Skeletal muscle tissue (tissue), 4 donors: ENCODE results near the gene MEGF6. TPM values are rescaled to one million over a fixed set of nuclear protein-coding genes. Genes with fewer than 3 reads are reported as not detected.
A peak's percentile ranks its signal among the peaks of the same experiment; 100 is the strongest.

Source experiments
- H3K27ac ChIP-seq: one replicate; pipeline ENCODE4 v1.7.0; 2013; ENCODE audit warnings: mild to moderate bottlenecking, low read depth, low read length, inconsistent platforms
- H3K27me3 ChIP-seq, 3 donors: one replicate each; pipeline ENCODE4 v1.7.0; 2013; ENCODE audit warnings: low read length in 3 of 3; ENCODE audit not compliant: control insufficient read depth in 3 of 3, insufficient read depth in 3 of 3
- H3K36me3 ChIP-seq, 3 donors: one replicate each; pipeline ENCODE4 v1.7.0; 2013; ENCODE audit warnings: low read length in 3 of 3; ENCODE audit not compliant: control insufficient read depth in 3 of 3, insufficient read depth in 3 of 3
- H3K4me1 ChIP-seq, 3 donors: one replicate each; pipeline ENCODE4 v1.7.0; 2013; ENCODE audit warnings: low read length in 3 of 3, mild to moderate bottlenecking in 3 of 3; ENCODE audit not compliant: control insufficient read depth in 3 of 3, insufficient read depth in 3 of 3
- H3K4me3 ChIP-seq, 3 donors: one replicate each; pipeline ENCODE4 v1.7.0; 2013; ENCODE audit warnings: low read length in 3 of 3
- H3K9ac ChIP-seq, 3 donors: one replicate each; pipeline ENCODE4 v1.7.0; 2013; ENCODE audit warnings: low read length in 3 of 3, mild to moderate bottlenecking in 3 of 3, moderate library complexity in 2 of 3, low read depth in 1 of 3
- H3K9me3 ChIP-seq, 3 donors: one replicate each; pipeline ENCODE4 v1.7.0; 2013; ENCODE audit warnings: low read length in 3 of 3; ENCODE audit not compliant: control insufficient read depth in 3 of 3
- total RNA-seq: library from RNA; depleted of rRNA; stranded (reverse); fragments of >200 nt; gene quantifications from one replicate; pipeline ENCODE4 v1.2.3, GENCODE V29; 2014
- donor health status: Osteomylitis.

The MEGF6 gene
- total RNA-seq, 1 donor from 2014 or later = 10.4 TPM

DNA sequence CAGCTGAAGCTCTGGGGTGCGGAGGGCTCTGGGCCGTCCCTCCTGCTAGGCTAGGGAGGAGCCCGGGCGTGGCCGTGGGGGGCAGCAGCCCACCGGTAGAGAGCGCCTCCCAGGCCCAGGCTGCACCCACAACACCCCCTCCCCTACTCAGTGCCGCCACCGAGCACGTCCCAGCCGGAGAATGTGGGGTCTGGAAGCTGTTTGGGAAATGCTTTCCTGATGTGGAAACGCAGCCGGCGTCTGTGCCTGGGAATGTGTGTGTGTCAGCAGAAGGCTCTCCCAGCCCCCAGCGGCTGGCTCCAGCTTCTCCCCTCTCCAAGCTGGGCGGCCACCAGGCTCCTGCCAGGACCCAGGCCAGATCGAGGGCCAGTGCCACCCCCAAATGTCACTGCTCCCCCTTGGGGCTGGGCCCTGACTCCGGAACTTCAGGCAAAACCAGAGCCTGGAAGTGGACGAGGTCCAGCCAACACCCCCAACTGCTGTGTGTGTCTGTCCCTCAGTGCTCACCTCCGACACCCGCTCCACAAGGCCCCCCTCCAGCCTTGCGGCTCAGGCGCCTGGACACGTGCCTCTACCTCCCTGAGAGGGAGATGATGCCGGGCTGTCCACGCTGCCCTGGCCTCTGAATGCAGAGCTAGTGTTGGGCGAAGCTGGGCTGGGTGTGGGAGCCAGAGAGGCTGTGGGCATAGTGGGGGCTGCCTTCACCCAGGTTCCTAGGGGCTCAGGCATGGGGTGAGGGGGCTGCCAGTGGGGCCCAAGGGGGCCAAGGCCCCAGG is 74.7 kb downstream of the MEGF6 start:
- Histone ChIP-seq H3K9ac (no peak overlapping the region), H3K27me3 (peaks cover 0 to 4% (median 0%) of the 10 kb centered on the region in 3 donors)

DNA sequence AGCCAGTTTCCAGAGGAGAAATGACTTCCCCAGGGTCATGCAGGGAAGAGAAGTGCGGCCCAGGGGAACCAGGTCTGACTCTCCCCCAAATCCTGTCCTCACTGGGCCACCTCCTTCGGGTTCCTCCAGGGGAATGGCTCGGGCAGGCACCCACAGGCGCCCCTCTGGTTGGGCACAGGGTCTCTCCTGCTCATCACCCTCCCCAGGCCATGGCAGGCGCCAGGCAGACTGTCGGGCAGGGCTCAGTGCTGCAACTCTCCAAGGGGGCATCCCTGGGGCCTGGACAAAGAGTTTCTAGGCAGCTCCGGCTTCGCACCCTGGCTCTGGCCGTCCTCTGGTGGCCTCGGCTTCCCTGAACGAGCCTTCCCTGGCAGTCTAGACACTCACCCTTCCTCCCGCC is 75.6 kb downstream of the MEGF6 start:
- Histone ChIP-seq H3K9me3 (no peaks in the 10 kb centered on the region), H3K4me3 (no peak overlapping the region), H3K4me1 (peaks cover 20 to 51% (median 37%) of the 10 kb centered on the region in 3 donors), H3K27ac (no peak overlapping the region), H3K27me3 (peaks cover 0 to 4% (median 0%) of the 10 kb centered on the region in 3 donors), H3K9ac (no peak overlapping the region), H3K36me3 (no peaks in the 10 kb centered on the region)

More for the DNA sequence above, 74.7 kb downstream of the MEGF6 start:
- Histone ChIP-seq H3K4me1 (peaks cover 20 to 51% (median 37%) of the 10 kb centered on the region in 3 donors), H3K27ac (no peak overlapping the region), H3K9me3 (no peaks in the 10 kb centered on the region), H3K4me3 (no peak overlapping the region), H3K36me3 (no peaks in the 10 kb centered on the region)

DNA sequence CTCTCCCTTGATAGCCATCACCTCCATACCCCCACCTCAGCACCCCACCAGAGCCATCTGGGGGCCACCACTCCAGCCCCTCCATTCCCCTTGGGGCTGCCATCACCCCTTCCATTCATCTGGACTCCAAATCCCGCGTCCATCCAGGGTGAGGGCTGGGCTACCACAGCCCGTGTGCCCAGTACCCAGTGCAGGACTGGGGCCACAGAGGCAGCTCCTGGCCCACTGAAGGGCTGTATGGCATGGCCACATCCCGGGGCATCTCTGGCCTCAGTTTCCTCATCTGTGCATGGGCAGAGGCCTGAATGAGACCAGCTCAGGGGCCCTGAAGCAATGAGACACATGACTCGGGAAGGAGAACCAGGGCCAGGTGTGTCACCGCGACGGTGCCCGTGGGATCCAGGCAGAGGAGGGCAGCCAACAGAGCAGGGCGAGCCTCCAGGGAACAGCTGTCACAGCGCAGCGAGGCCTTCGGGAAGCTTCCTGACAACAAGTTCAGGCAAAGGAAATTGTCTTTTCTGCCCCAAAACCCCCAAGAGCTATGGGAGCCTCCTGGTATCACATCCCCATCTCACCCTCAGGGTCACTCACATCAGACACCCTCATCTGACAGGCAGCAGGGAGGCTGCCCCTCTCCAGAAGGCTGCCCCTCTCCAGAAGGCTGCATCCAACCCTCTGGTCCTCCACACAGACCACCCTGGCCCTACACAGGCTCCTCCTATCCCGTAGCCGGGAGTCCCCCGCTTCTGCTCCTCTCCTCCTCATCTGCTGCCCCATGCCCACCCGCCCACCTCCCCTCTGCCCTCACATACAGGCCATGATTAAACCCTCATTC is 76.3 kb downstream of the MEGF6 start:
- peaks cover 0 to 4% (median 0%) of the 10 kb centered on the region in 3 donors for H3K27me3 ChIP-seq
- no peak overlapping the region for H3K27ac ChIP-seq
- peaks cover 25 to 51% (median 41%) of the 10 kb centered on the region in 3 donors for H3K4me1 ChIP-seq

DNA sequence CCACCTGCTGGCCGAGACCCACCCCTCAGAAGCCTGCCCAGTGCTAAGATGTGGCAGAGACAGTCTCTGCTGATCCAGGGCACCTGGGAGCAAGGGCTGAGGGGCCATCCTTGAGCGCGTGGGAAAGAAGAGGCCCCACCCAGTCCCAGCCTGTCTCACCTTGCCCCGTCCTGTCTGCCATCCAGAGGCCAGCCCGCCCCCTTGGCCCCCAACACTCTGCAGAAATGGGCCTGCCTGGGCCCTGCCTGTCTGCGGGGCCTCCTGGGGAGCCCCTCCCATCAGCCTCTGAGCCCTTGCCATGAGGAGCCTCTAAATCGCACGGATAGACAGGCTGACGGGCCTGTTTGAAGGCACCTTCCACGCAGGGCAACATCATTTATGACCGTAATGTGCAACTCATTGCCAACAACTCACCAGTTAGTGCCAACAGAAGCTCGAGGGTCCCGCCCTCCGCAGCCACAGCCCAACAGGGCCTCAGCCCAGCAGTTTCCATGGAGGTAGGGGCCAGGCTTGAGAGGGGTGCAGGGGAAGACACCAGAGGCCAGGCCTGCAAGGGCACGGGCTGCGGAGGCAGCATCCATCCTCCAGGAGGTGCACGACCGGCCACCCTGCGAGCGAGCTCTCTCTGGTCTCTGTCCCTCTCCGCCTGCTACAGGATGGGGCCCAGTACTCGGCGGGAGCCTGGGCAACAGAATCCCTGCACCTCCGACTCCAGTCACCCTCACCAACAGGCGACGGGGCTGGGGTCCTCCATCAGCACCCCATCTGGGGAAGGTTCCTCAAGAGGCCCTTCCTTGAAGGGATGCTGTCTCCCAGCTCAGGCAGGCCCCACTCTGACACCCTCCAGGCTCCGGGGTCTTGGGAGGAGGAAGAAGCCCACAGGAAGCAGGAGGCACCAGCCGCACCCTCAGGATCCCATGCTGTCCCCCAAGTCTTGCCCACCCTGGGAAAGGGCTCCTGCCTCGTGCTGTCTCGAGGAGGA is 78.0 kb downstream of the MEGF6 start:
- H3K9me3 ChIP-seq = no peaks in the 10 kb centered on the region
- no peak overlapping the region for H3K27ac ChIP-seq
- no peaks in the 10 kb centered on the region for H3K36me3 ChIP-seq
- no peak overlapping the region for H3K9ac ChIP-seq
- H3K27me3 ChIP-seq = peaks cover 0 to 9% (median 0%) of the 10 kb centered on the region in 3 donors
- H3K4me1 ChIP-seq = peaks cover 36 to 51% (median 40%) of the 10 kb centered on the region in 3 donors
- no peak overlapping the region for H3K4me3 ChIP-seq

More for the DNA sequence above, 76.3 kb downstream of the MEGF6 start:
- Histone ChIP-seq H3K9ac (peak overlapping the region in 1 of 3 donors; percentile 40), H3K36me3 (no peaks in the 10 kb centered on the region), H3K9me3 (no peaks in the 10 kb centered on the region), H3K4me3 (no peak overlapping the region)

GRCh38 chr1:3531928-3532327 is 79.4 kb downstream of the MEGF6 start:
- Histone ChIP-seq H3K27ac (no peak overlapping the region), H3K36me3 (no peaks in the 10 kb centered on the region), H3K9me3 (no peaks in the 10 kb centered on the region), H3K4me1 (peaks cover 34 to 53% (median 35%) of the 10 kb centered on the region in 3 donors), H3K9ac (no peak overlapping the region), H3K4me3 (no peak overlapping the region), H3K27me3 (peaks cover 0 to 9% (median 0%) of the 10 kb centered on the region in 3 donors)

DNA sequence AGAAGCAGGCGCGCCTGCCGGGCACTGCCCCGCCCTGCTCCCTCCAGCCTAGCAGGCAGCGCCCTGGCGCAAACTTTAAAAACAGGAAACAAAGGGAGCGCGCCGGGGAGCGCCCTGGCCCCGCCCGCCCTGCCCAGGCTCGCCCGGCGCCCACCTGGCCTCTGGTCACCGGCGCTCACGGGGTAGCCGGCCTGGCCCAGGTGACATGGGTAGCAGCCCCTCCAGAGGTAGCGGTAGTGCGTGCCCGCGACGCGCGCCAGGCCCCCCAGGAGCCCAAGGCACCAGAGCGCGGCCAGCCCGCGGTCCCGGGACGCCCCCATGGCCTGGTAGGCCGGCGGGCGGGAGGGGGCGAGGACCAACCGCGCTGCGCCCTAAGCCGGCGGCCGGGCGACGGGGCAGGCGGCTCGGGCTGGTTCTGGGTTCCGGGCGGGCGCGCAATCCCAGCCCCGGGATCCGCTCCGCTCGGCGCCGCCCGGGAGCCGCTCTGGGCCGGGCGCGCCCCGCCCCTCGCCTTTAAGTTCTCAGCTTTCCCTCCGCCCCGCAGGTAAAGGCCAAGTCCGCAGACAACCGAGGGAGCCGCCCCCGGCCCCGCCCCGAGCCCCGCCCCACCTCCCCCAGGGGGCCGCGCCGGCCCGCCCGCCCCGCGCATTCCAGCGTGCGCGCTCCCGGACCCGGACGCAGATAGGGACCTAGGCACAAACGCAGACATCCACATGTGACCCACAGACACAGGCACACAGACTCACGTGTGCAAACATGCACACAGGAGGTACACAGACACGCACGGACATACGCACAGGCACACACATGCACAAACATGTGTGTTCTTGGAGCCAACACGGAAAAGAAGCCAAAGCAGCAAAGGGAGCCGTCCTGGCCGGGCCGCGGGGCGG is 80.1 kb downstream of the MEGF6 start:
- peak overlapping the region; percentile 61 to 75 (median 74) for H3K4me3 ChIP-seq
- peaks cover 0 to 5% (median 0%) of the 10 kb centered on the region in 3 donors for H3K27me3 ChIP-seq
- H3K27ac ChIP-seq = peak overlapping the region; percentile 81
- no peaks in the 10 kb centered on the region for H3K36me3 ChIP-seq
- H3K4me1 ChIP-seq = peaks cover 31 to 51% (median 35%) of the 10 kb centered on the region in 3 donors
- H3K9ac ChIP-seq = peak overlapping the region; percentile 81 to 83 (median 81)
- no peaks in the 10 kb centered on the region for H3K9me3 ChIP-seq

DNA sequence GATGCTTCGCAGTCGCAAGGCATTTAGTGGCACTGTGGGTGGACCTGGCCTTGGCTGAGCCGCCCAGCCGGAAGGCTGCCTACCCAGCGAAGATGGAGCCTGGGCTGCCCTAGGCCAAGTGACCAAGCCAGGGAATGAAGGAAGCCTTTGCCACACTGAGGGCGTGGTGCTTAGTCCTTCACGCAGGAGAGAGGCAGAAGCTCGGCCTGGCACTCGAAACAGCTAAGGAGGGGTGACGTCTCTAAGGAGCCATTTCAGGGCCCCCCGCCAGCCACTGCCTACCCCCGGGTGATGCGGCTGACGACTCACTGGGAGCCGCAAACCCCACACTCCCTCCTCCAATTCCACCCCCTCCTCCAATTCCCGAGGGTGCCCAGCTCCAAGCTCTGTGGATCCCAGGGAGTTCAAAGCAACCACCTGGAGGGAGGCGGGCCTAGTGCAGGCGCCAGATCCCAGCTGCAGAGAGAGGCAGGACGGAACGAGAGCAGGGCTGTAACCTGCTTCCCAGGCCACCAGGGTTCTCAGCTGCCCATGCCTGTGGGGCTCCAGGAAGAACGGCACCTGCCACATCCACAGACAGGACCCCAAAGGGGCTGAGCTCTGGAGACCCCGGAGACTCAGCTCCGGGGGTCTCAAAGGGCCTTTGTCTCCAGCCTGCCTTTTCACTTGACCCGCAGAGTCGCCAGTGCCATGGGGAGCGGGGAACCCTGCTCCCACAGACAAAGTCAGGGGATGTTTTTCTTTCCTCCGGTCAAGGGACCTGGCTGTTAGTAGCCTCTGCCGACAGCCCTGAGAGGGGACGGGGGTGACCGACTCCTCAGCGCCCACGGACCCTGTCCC is 81.0 kb downstream of the MEGF6 start:
- peaks cover 0 to 6% (median 0%) of the 10 kb centered on the region in 3 donors for H3K27me3 ChIP-seq
- H3K9me3 ChIP-seq = no peaks in the 10 kb centered on the region

DNA sequence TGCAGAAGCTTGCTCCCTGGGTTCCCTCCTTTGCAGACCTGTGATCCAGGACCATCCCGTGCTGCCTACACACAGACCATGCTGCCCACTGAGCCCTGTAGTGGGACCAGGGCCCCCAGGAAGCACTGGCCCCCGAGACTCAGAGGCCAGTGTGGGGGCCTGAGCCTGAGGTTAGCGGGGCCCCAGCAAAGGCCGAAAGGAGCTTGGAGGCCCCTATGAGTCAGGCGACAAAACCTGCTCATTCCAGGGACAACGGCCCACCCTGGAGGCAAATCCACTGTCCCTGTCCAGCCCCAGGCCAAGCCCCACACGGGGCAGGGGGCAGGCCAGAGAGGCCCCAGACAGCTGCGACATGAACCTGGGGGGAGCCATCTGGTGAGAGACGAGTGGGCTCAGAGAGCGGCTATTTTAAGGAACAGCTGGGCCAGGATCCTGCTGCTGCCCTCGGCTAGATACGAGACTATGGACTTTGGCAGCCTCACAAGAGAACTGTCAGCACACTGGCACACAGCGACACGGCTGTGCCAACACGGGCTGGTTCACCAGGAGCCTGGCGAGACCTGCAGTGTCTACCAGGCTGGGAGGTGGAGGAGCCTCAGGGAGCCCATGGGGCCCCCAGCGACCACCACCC is 82.1 kb downstream of the MEGF6 start:
- no peaks in the 10 kb centered on the region for H3K9me3 ChIP-seq
- peak overlapping the region; percentile 81 for H3K27ac ChIP-seq
- no peaks in the 10 kb centered on the region for H3K36me3 ChIP-seq
- H3K4me1 ChIP-seq = peaks cover 28 to 40% (median 29%) of the 10 kb centered on the region in 3 donors
- H3K4me3 ChIP-seq = peak overlapping the region in 2 of 3 donors; percentile 74 to 75
- H3K9ac ChIP-seq = peak overlapping the region; percentile 51 to 83 (median 81)
- H3K27me3 ChIP-seq = peaks cover 0 to 7% (median 0%) of the 10 kb centered on the region in 3 donors

More for the DNA sequence above, 81.0 kb downstream of the MEGF6 start:
- H3K4me3 ChIP-seq = peak overlapping the region; percentile 61 to 75 (median 74)
- H3K9ac ChIP-seq = peak overlapping the region; percentile 81 to 83 (median 81)
- peak overlapping the region; percentile 81 for H3K27ac ChIP-seq
- no peaks in the 10 kb centered on the region for H3K36me3 ChIP-seq
- peaks cover 31 to 50% (median 37%) of the 10 kb centered on the region in 3 donors for H3K4me1 ChIP-seq
